Measurements from ENCODE around the gene TRAPPC10. TPM values are rescaled to one million over a fixed set of nuclear protein-coding genes. Genes with fewer than 3 reads are reported as not detected.

Gene TRAPPC10
- total RNA-seq, 4 donors from 2014 or later = 26.0 to 40.3 (median 30.9) TPM

- no peak for TF ChIP-seq CTCF (IDR thresholded peaks at IDR 0.05; ENCODE audit: low read depth)
These were observed 35.4 kb upstream of the TRAPPC10 start for GRCh38 chr21:43976661-43977060.

- TF ChIP-seq CTCF (IDR thresholded peaks at IDR 0.05; ENCODE audit: low read depth) = no peak
These were observed 34.0 kb upstream of the TRAPPC10 start for GRCh38 chr21:43978060-43978459.

- no peak for TF ChIP-seq CTCF (IDR thresholded peaks at IDR 0.05; ENCODE audit: low read depth)
These were observed 32.5 kb upstream of the TRAPPC10 start for GRCh38 chr21:43979654-43980053.

GRCh38 chr21:43981151-43981870 is 30.8 kb upstream of the TRAPPC10 start:
- TF ChIP-seq CTCF (IDR thresholded peaks at IDR 0.05; ENCODE audit: low read depth) = no peak

- no peak for TF ChIP-seq CTCF (IDR thresholded peaks at IDR 0.05; ENCODE audit: low read depth)
These were observed 30.3 kb upstream of the TRAPPC10 start for GRCh38 chr21:43981871-43982210.

- no peak for TF ChIP-seq CTCF (IDR thresholded peaks at IDR 0.05; ENCODE audit: low read depth)
These were observed 29.5 kb upstream of the TRAPPC10 start for GRCh38 chr21:43982489-43983078.

GRCh38 chr21:43983390-43983789 is 28.7 kb upstream of the TRAPPC10 start:
- no peak for TF ChIP-seq CTCF (IDR thresholded peaks at IDR 0.05; ENCODE audit: low read depth)

Measured in subcutaneous adipose tissue (tissue), 4 donors.